Stimulated activated CD8-positive, alpha-beta memory T cell treated with anti-CD3 and anti-CD28 coated beads, Interleukin-12 subunit alpha, Interleukin-12 subunit beta, amount 100 ng/mL, for 24 hours (primary cell): ENCODE data around the gene ESPL1.
"Not testable (repeated sequence)": the region's sequence is repeated elsewhere in the genome, so short reads cannot be mapped to it uniquely, and the experiment has no call there.

Experiments used
- DNase-seq: peaks from one replicate; pipeline ENCODE4 v3.0.0-alpha.2; 2020; ENCODE audit errors: extremely low read depth

The ESPL1 gene

DNA sequence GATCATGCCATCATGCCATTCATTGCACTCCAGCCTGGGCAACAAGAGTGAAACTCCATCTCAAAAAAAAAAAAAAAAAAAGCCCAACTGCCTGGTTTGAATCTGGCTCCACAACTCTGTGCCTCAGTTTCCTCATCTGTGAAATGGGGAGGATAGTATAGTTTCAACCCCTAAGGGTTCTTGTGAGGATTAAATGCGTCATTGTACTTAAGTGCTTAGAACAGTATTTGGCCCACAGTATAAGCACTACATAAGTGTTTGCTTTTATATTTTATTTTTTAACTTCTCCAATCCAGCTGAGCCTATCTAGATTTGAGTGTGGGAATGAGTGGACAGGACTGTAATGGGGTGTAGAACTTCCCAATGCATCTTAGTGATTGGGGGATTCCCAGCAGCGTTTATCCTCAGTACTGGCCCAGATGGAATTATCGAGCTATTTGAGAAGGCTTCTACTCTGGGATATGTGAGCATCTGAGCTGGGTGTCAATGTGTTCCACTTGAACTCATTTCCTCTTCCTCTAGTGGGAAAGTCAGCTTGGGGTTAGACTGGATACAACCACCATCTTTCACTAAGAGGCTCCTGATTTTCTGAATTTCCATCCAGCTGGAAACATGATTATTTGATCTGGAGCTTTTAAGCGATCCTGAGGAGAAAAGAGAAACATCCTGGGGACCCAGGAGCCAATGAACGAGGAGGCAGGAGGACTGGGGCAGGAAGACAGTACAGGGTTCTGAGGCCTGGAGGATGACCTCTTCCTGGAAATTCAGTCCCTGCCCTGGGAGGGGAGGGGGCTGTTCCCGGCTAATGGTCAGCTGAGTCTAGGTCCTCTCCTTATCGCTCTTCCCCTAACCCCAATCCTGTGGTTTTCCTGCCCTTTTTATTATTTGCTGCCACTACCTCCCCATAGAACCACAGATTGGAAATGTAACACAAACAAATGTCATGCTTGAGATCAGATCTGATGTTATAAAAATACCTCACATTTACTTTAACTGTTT is 9.3 kb upstream of the ESPL1 start:
- no peak for DNase-seq

DNA sequence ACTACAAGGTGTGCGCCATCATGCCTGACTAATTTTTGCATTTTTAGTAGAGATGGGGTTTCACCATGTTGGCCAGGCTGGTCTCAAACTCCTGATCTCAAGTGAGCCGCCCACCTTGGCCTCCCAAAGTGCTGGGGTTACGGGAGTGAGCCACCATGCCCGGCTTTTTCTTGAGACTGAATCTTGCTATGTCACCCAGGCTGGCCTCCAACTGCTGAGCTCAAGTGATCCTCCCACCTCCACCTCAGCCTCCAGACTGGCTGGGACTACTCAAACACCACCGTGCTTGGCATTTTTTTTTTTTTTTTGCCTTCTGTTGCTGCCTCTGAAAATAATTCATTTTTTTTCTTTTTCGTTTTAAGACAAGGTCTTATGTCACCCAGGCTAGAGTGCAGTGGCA is 8.2 kb upstream of the ESPL1 start:
- no peak for DNase-seq

DNA sequence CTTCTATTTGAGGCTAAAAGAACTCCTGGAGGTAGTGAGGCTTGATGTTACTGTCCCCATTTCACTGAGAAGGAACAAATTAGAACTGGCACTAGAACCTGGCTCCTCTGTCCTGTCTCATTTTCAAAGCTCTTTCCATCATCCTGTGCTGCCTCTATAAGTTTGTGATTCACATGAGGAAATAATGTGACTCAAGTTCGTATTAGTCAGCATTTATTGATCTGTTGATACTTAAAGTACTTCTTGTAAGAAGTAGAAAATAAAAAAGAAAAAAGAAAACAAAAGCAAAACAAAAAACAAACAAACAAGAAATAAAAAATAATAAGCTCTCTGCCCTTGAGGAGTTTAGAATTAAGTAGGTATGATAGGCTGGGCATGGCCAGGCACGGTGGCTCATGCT is 2.3 kb upstream of the ESPL1 start:
- no peak for DNase-seq

DNA sequence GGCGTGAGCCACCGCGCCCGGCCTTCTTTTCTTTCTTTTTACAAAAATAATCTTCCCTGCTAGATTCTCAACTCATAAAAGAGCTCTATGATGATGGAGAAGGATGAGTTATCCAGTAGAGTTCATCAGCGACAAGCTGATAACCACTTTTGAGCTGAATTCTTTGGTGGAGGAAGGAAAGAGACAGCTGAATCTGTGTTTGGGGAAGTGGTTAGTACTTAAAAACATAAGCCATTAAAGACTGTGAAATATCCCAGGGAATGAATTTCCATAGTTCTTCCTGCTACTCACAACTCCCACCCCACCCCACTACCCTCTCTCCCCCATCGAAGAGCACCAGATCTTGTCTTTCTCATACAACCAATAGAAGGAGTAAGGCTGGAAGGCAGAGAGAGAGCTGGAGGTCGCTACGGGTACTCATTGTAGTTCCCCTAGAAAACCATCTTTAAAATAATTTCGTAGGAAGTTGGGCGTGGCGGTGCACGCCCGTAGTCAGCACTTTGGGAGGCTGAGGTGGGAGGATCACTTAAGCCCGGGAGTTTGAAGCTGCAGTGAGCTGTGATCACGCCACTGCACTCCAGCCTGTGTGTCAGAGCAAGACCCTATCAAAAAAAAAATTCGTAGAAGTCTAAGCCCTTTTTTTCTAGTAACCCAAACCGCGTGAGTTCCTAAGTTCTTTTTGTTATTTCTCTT is 647 bp upstream of the ESPL1 start:
- no peak for DNase-seq

DNA sequence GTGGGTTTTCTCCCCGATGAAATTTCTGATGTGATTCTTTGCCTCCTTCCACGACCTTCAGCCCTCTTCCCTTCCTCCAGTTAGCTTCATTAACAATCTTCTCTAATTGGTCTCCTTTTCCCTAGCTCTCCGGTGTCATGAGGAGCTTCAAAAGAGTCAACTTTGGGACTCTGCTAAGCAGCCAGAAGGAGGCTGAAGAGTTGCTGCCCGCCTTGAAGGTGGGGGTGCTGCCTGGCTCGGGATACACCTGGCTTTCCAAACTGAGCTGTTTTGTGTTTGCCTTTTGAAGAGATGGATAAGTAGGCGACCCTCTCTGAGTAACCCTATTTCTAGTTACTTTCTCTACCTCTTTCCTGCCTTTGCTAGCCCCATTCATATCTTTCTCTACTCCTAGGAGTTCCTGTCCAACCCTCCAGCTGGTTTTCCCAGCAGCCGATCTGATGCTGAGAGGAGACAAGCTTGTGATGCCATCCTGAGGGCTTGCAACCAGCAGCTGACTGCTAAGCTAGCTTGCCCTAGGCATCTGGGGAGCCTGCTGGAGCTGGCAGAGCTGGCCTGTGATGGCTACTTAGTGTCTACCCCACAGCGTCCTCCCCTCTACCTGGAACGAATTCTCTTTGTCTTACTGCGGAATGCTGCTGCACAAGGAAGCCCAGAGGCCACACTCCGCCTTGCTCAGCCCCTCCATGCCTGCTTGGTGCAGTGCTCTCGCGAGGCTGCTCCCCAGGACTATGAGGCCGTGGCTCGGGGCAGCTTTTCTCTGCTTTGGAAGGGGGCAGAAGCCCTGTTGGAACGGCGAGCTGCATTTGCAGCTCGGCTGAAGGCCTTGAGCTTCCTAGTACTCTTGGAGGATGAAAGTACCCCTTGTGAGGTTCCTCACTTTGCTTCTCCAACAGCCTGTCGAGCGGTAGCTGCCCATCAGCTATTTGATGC is 797 bp downstream of the ESPL1 start:
- no peak for DNase-seq

DNA sequence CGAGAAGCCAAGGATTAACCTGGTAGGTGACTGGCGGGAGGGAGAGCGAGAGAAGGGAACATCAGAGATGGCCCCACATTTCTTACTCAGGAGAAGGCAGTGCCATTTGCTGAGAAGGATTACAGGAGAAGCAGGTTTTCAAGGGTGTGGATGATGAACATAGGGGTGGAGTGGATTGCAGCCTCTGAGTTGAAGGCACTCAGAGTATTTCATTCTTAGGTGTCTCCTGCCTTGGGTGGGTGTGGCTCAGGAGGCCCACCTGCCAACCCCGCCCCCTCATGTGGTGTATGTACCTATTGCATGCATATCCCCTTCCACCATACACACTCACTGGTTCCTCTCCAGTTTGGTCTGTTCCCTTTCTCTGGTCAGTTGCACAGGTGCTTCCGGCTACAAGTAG is 6.3 kb downstream of the ESPL1 start:
- DNase-seq, result no peak

DNA sequence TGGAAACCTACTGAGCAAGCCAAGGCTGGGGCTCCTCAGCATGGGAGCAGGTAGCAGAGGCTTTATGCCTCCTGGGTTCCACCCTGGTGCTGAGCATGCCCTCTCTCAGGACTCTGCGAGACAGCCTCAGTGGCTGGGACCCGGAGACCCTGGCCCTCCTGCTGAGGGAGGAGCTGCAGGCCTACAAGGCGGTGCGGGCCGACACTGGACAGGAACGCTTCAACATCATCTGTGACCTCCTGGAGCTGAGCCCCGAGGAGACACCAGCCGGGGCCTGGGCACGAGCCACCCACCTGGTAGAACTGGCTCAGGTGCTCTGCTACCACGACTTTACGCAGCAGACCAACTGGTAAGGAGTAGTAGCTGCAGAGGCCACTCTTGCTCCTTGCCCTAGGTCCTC is 8.4 kb downstream of the ESPL1 start:
- DNase-seq, result no peak

DNA sequence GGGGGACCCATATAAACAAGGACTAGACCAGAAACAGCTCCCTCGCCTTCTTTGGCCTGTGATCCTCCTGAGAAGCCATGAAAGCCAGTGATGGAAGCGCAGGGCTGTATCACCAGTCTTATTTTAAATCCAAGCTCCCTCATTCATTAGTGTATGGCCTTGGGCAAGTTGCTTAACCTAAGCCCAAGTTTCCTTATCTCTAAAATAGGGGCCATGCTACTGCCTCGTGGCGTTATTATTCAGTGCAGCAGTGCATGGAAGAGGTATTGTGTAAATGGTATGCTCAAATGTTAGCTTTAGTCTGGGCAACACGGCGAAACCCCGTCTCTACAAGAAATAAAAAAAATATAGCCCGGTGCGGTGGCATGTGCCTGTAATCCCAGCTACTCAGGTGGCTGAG is 9.9 kb downstream of the ESPL1 start:
- DNase-seq, result no peak

DNA sequence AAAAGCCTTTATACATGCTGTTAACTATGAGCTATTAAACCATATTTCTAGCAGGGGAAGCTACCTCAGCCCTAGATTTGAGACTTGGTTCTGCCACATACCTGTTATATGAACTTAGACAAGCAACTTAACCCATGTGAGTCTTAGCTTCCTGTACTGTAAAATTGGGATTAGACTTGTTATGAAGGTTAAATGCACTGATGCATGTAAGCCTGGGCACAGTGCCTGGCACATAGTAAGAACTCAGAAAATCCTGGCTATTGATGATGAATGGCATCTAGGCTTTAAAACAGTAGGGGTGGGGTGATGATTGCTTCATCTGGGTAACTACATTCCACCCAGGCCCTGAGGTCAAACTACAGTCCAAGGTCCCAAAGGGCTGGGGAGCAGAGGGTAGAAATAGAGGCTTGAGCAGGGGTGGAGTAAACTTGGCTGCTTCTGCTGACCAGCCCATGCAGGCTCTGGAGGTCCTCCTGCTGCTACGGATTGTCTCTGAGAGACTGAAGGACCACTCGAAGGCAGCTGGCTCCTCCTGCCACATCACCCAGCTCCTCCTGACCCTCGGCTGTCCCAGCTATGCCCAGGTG is 11.3 kb downstream of the ESPL1 start:
- DNase-seq, result no peak

DNA sequence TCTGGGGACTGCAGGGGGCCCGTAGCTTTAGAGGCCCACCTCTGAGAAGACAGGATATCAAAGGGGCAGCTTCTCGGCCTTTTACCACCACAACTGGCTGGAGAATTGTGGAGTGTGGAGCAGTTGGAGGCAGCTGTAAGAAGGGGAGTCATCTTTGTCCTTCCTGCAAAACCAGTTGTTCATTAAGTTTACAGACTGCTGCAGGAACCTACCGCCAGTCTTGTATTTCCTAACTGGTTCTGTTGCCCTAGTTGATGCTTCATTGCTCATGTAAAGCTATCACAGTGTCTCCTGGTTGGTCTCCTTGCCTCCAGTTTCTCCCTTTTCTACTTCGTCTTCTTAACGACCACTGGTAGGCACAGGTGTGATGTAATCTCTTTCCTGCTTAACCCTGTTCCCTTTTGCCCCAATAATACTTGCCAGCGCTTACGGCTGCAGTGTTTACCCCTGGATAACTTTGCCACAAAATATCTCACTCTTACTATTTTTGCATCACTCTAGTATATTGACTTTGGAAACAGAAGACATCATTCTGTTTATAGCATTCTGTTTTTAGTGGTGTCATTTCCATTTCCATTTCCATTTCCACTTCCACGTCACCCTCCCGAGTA is 11.9 kb downstream of the ESPL1 start:
- no peak for DNase-seq

DNA sequence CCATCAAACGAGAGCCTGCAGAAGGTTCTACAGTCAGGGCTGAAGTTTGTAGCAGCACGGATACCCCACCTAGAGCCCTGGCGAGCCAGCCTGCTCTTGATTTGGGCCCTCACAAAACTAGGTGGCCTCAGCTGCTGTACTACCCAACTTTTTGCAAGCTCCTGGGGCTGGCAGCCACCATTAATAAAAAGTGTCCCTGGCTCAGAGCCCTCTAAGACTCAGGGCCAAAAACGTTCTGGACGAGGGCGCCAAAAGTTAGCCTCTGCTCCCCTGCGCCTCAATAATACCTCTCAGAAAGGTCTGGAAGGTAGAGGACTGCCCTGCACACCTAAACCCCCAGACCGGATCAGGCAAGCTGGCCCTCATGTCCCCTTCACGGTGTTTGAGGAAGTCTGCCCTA is 18.3 kb downstream of the ESPL1 start:
- DNase-seq, result no peak

DNA sequence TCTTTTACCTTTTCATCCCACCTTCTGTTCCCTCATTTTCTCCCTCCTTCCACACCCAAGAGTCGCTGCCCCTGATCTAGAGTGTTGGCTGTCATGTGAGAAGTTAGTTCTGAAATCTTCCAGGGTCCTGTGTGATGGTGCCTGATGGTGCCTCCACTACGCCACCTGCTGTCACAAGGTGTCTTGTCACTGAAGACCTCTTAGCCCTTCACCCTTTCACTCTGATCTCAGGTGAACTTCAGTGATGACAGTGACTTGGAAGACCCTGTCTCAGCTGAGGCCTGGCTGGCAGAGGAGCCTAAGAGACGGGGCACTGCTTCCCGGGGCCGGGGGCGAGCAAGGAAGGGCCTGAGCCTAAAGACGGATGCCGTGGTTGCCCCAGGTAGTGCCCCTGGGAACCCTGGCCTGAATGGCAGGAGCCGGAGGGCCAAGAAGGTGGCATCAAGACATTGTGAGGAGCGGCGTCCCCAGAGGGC is 19.7 kb downstream of the ESPL1 start:
- DNase-seq, result no peak

DNA sequence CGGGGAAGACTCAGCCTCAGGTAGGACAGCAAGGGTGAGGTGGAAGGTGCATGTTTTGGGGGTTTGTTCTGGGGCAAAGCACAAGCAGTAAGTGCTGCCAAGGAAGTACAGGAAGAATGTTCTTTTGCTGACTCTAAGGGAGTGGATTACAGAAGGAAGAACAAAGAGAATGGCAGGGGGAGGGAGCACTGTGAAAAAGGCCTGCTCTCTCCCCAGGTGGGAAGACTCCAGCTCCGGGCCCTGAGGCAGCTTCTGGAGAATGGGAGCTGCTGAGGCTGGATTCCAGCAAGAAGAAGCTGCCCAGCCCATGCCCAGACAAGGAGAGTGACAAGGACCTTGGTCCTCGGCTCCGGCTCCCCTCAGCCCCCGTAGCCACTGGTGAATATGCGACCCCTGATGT is 20.2 kb downstream of the ESPL1 start:
- DNase-seq, result no peak

DNA sequence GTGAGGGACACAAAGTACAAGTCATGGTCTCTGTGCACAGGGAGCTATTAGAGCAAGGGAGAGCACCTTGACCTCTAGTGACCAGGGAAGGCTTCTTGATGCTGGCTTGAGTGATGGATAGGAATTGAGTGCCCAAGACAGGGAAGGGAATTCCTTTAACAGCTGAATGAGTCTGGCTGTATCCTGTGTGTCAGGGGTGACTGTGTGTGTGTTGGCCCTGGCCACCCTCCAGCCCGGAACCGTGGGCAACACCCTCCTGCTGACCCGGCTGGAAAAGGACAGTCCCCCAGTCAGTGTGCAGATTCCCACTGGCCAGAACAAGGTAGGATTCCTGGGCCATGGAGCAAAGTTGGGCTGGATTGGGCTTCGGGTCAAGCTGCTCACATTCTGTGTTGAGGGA is 21.8 kb downstream of the ESPL1 start:
- DNase-seq, result no peak

DNA sequence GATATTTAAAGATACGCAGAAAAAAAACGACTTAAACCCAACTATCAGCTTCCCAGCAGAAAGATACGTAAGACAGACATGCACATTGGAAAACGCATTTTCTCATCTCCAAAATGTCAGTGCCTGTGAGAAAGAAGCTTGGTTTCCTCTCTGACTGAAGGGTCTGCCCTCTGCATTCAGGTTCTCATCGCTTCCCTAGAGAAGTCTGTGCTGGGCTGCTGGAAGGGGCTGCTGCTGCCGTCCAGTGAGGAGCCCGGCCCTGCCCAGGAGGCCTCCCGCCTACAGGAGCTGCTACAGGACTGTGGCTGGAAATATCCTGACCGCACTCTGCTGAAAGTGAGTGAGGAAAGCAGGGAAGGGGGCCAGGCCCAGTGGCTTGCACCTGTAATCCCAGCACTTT is 22.6 kb downstream of the ESPL1 start:
- no peak for DNase-seq

DNA sequence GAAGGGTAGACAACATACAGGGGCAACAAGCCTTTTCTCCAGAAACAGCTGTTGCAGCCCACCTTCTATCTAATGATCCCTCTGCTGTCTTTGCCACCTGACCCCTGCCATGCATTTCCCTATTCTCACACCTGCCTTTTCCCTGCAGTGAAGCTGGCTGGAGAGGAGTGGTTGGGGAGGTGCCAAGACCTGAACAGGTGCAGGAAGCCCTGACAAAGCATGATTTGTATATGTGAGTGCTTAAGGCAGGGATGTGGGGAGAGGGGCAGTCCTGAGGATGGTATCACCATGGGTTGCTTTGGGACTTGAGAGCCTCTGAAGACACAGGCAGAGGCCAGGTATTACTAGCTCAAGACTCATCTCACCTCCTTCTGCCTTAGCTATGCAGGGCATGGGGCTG is 24.3 kb downstream of the ESPL1 start:
- DNase-seq, result no peak

DNA sequence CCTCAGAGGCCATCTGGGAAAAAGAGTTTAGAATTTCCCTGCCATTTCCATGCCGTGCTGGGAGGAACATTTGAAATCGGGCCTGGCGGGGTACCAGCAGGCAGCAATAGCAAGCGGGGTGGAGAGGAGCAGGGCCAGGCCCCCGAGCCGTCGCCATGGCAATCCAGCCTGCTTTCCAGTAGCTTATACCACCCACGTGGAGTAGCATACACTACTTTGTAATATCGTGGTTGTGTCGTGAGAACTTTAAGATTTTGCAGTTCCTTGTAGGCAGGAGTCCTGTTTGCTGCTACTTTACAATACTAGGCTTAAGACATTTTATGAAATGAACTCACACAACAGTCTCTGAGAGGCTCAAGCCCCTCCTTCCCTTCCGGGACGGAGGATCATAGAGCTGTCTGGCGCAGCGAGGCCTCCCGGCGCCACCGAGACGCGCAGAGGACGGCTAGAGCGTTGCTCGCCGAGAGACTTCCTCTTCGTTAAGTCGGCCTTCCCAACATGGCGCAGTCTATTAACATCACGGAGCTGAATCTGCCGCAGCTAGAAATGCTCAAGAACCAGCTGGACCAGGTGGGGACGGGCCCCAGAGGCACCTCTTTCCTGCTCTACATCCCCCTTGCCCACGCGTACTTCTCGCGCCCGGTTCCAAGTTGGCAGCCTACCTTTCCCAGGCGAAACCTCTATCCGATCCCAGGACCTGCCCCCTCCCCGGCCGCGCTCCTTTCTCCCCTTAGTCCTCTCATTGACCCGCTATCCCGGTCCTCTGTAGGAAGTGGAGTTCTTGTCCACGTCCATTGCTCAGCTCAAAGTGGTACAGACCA is 27.2 kb downstream of the ESPL1 start, which contains the start of gene PFDN5:
PFDN5 (plus strand) TSS at position 473 of the 821 bp plus-strand sequence; CDS start at position 499, 26 bp downstream.
- DNase-seq, result peak; percentile 68

DNA sequence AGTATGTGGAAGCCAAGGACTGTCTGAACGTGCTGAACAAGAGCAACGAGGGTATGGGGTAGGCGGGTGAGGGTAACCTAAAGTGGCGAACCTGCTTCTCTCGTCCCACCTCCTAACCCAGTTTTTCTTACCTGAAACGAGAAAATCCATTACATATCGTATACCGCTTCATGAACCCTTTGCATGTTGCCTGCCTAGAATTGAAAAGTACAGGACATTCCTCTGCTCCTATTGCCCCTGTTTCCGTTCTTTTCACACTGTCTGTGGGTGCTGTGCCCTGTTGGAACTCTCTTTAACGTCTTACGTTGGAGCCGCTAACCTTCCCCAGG is 27.8 kb downstream of the ESPL1 start:
- no peak for DNase-seq

DNA sequence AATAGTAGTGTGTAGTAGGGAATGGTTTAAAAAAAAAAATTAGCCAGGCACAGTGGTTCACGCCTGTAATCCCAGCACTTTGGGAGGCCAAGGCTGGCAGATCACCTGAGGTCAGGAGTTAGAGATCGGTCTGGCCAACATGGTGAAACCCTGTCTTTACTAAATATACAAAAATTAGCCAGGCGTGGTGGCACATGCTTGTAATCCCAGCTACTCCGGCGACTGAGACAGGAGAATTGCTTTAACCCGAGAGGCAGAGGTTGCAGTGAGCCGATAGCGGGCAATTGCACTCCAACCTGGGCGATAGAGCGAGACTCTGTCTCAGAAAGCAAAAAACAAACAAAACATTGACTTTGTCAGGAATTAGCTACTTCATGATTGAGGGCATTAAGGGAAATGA is 29.0 kb downstream of the ESPL1 start:
- DNase-seq, result not testable (repeated sequence)

DNA sequence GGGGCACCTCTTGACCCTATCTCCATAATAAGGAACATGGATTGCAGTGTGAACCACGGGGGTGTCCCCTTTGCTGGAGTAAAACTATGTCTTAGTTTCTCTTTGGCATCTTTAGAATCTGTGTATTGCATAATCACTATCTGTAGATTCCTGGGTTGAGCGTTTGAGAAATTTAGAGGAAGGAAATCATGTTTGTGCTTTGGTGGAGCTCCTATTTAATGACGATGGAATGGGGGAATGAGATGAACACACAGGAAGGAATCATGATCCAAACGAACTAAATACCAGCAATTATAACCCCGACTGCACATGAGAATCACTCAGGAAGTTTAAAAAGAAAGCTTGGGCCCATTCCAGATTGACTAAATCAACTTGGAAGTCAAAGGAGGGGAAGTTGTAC is 30.1 kb downstream of the ESPL1 start:
- no peak for DNase-seq
